GM13976 (cell line): ENCODE results near the gene SYNGR3.

Experiments used
- DNase-seq: peaks from one replicate; pipeline ENCODE4 v3.0.0; 2012; ENCODE audit warnings: low spot score
- CTCF ChIP-seq: IDR thresholded peaks from 2 replicates; pipeline ENCODE4 v1.5.1; 2012; ENCODE audit warnings: borderline replicate concordance, mild to moderate bottlenecking; ENCODE audit not compliant: insufficient read depth; ENCODE audit errors: extremely low read depth, missing control alignments, control extremely low read depth
- in situ Hi-C: fragments of 300-500 bp; cut with MboI; formaldehyde crosslinking; loops from one replicate; pipeline ENCODE4 v1.12.0; 2022; ENCODE audit warnings: low sequenced_read_pairs, mixed read lengths, inconsistent platforms; ENCODE audit not compliant: unreplicated experiment

The SYNGR3 gene

GRCh38 chr16:2027024-2028010 is 37.5 kb downstream of the SYNGR3 start:
- no peak for TF ChIP-seq CTCF
- DNase-seq = no peak
- in situ Hi-C loops = no loop called here

- TF ChIP-seq CTCF = no peak
- in situ Hi-C loops = no loop called here
- no peak for DNase-seq
Measured at GRCh38 chr16:2028146-2028545, 38.4 kb downstream of the SYNGR3 start.

GRCh38 chr16:2028620-2029220 is 39.0 kb downstream of the SYNGR3 start:
- no peak for TF ChIP-seq CTCF
- in situ Hi-C loops = no loop called here
- DNase-seq = no peak

- no peak for TF ChIP-seq CTCF
- in situ Hi-C loops = no loop called here
- no peak for DNase-seq
Measured at GRCh38 chr16:2029350-2029749, 39.6 kb downstream of the SYNGR3 start.

GRCh38 chr16:2030036-2030435 is 40.3 kb downstream of the SYNGR3 start:
- TF ChIP-seq CTCF = no peak

GRCh38 chr16:2031081-2031577 is 41.4 kb downstream of the SYNGR3 start:
- in situ Hi-C loops = no loop called here
- no peak for TF ChIP-seq CTCF
- no peak for DNase-seq

More at GRCh38 chr16:2030036-2030435, 40.3 kb downstream of the SYNGR3 start:
- in situ Hi-C loops = no loop called here
- no peak for DNase-seq
